ENCODE data around the gene VSIG10. TPM values are rescaled to one million over a fixed set of nuclear protein-coding genes. Genes with fewer than 3 reads are reported as not detected.

Gene VSIG10
- total RNA-seq, 1 experiment from 2014 or later = 10.9 TPM

DNA sequence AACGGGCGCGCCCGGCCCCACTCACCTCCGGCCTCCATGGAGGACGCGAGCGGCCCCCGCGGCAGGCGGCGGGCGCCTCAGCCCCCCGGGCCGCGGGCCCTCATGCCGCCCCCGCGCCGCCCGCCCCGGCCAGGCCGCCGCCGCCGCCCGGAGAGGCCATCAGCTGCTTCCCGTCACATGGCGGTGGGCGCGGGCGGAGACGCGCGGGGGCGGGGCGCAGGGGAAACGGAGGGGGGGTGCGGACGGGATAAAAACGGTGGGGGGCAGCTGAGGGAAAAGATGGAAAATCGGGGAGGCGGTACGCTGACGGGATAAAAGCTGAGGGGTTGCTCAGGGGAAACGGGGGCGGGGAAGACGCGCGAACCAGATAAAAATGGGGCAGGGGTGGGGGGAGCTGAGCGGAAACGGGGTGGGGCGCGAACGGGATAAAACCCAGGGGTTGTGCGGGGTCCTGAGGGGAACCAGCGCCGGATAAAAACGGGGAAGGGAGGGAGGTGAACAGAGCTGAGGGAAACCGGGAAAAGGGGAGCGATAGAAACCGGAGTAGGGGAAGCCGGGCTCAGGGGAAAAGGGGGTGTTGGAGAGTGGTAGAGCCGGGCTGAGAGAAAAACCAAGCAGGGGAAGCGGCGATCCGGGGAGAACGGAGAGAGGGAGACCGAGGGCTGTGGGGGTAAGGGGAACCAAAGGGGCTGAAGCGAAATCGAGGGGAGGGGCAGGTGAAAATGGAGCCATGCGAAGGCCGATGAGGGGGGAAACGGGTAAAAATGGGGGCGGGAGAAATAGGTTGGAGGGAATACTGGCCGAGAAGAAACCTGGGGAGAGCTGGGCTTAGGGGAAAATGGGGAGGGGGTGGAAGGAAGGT is 42.6 kb downstream of the VSIG10 start, which contains the start of gene WSB2:
WSB2 (minus strand) TSS at position 169 of the 862 bp plus-strand sequence; CDS start at position 38, 131 bp downstream.
- DNase-seq (ENCODE audit: unreplicated experiment) = no peak

DNA sequence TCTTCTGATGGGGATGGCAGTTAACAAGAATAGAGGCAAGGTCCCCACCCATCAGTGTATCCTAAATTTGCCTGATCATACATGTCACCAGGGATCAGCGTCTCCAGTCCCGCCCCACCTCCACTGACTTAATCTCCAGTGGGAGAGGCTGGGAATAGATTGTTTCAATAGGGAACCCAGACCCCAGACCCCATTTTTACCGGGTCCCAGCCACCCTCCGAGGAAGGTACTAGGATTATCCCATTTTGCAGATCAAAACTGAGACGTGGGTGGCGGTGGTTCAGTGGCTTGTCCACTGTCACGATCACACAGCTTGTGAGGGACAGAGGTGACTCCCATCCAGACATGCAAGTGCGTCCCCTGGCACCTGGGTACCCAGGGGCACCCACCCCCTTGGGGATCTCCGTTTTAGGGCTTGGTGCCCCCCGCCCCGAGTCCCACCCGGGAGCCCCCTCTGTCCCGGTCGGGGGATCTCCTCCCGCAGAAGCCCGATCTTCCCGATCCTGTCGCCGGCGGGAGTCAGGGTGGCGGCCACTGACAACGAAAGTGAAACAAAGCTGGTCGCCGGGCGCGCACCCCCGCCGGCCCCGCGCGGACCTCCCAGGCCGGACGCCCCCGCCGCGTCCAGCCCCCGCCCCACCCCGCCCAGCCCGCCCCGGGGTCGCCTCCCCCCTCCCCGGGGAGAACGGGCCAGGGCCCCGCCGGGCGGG is 43.4 kb downstream of the VSIG10 start:
- CTCF ChIA-PET = interaction anchor here (0.8 to 1.6 kb wide), 3 partner anchors 20 to 210 kb away, joined by 3 to 4 read pairs (median 3); no protein-coding TSS in a partner anchor
- BruUV-seq (replicated peaks) = no TSS peak

More for the DNA sequence above, 42.6 kb downstream of the VSIG10 start, which contains the start of gene WSB2:
- no peaks in the 10 kb centered on the region for H3K27me3 Mint-ChIP-seq (ENCODE audit: insufficient read depth, unreplicated experiment)
- H3K4me3 Mint-ChIP-seq (ENCODE audit: unreplicated experiment) = peak within 1 kb of the TSS; percentile 89
- ChIA-PET POLR2A (interaction anchor here (0.6 to 6.6 kb wide), 11 partner anchors 8 to 896 kb away, joined by 3 to 49 read pairs (median 3); partner anchors contain the start of genes PEBP1, RFC5, SUDS3 and VSIG10), CTCF (interaction anchor here (0.6 to 1.6 kb wide), 3 partner anchors 21 to 788 kb away, joined by 3 to 8 read pairs (median 3); no protein-coding TSS in a partner anchor)
- intact Hi-C loops (cut with micrococcal nuclease) = loop anchor here (1.0 to 5.0 kb wide), 4 partner anchors 9 to 316 kb away; partner anchors contain the start of genes RFC5 and SUDS3
- H3K27ac Mint-ChIP-seq (ENCODE audit: low read depth, unreplicated experiment) = peak within 1 kb of the TSS; percentile 93
- peaks cover 21% of the 10 kb centered on the region for H3K4me1 Mint-ChIP-seq (ENCODE audit: insufficient read depth, unreplicated experiment)
- BruUV-seq (replicated peaks) = no TSS peak
- H3K9me3 Mint-ChIP-seq (ENCODE audit: unreplicated experiment) = no peaks in the 10 kb centered on the region
- H3K36me3 Mint-ChIP-seq (ENCODE audit: insufficient read depth, unreplicated experiment) = peaks cover 18% of the 10 kb centered on the region
- TF ChIP-seq, protein P1, sequence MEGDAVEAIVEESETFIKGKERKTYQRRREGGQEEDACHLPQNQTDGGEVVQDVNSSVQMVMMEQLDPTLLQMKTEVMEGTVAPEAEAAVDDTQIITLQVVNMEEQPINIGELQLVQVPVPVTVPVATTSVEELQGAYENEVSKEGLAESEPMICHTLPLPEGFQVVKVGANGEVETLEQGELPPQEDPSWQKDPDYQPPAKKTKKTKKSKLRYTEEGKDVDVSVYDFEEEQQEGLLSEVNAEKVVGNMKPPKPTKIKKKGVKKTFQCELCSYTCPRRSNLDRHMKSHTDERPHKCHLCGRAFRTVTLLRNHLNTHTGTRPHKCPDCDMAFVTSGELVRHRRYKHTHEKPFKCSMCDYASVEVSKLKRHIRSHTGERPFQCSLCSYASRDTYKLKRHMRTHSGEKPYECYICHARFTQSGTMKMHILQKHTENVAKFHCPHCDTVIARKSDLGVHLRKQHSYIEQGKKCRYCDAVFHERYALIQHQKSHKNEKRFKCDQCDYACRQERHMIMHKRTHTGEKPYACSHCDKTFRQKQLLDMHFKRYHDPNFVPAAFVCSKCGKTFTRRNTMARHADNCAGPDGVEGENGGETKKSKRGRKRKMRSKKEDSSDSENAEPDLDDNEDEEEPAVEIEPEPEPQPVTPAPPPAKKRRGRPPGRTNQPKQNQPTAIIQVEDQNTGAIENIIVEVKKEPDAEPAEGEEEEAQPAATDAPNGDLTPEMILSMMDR (IDR thresholded peaks at IDR 0.05; ENCODE audit: unreplicated experiment) = no peak

DNA sequence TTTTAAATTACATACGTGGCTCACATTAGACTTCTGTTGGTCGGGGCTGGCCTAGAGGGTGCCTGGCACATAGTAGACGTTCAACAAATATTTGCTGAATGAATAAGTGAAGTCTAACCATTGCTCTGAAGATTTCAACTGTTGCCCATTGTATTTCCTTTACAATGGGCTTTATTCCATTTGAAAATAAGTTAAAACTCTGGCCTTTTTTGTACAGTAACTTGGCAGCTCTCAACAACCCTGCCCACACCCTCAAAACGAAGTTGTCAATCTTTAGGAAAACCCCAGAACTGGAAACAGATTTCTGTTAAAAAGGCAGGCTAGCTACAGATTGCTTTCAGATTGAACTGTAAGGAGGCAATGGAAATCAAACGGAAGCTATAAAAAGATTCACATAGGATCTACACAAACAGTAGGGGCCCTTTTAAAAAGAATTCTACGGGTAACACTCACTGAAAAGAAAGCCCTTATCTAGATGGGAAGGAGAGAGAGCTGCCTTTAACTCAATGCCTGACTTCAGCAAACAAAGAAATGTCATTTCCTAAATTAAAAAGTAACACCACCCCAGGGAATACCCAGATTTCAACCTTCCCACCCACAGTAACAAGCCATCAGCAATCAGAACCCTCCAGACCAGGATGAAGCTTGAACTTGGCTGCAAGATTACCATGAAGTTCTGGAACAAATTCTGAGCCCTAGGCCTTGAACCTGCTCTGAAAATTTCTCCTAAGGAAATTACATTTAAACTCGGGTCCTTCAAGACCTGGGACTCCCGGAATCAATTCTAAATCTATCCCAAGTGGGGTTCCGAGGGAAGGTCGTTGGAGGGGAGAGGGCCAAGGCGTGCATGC is 44.2 kb downstream of the VSIG10 start:
- CTCF ChIA-PET = interaction anchor here (0.8 to 1.3 kb wide), 3 partner anchors 184 to 317 kb away, joined by 3 to 7 read pairs (median 4); partner anchors contain the start of gene SUDS3
- intact Hi-C loops (cut with micrococcal nuclease) = loop anchor here (2.0 to 5.0 kb wide), 3 partner anchors 43 to 318 kb away; partner anchors contain the start of genes RFC5 and SUDS3
- Mint-ChIP-seq H3K27ac (ENCODE audit: low read depth, unreplicated experiment) (peak overlapping the region; percentile 93), H3K9me3 (ENCODE audit: unreplicated experiment) (no peaks in the 10 kb centered on the region), H3K4me1 (ENCODE audit: insufficient read depth, unreplicated experiment) (peaks cover 27% of the 10 kb centered on the region), H3K36me3 (ENCODE audit: insufficient read depth, unreplicated experiment) (peaks cover 18% of the 10 kb centered on the region), H3K4me3 (ENCODE audit: unreplicated experiment) (peak overlapping the region; percentile 89), H3K27me3 (ENCODE audit: insufficient read depth, unreplicated experiment) (no peaks in the 10 kb centered on the region)
- TF ChIP-seq, protein P1 (IDR thresholded peaks at IDR 0.05; ENCODE audit: unreplicated experiment) = no peak
- TSS peak; percentile 39 for BruUV-seq (replicated peaks)
- DNase-seq (ENCODE audit: unreplicated experiment) = no peak
- POLR2A ChIA-PET = interaction anchor here (0.7 to 6.6 kb wide), 5 partner anchors 23 to 317 kb away, joined by 3 to 49 read pairs (median 5); partner anchors contain the start of genes PEBP1, SUDS3 and VSIG10

More for the DNA sequence above, 43.4 kb downstream of the VSIG10 start:
- Mint-ChIP-seq H3K27ac (ENCODE audit: low read depth, unreplicated experiment) (peak overlapping the region; percentile 93), H3K4me3 (ENCODE audit: unreplicated experiment) (peak overlapping the region; percentile 89), H3K27me3 (ENCODE audit: insufficient read depth, unreplicated experiment) (no peaks in the 10 kb centered on the region), H3K9me3 (ENCODE audit: unreplicated experiment) (no peaks in the 10 kb centered on the region), H3K4me1 (ENCODE audit: insufficient read depth, unreplicated experiment) (peaks cover 27% of the 10 kb centered on the region), H3K36me3 (ENCODE audit: insufficient read depth, unreplicated experiment) (peaks cover 18% of the 10 kb centered on the region)
- no peak for DNase-seq (ENCODE audit: unreplicated experiment)
- intact Hi-C loops (cut with micrococcal nuclease) = loop anchor here (1.0 to 5.0 kb wide), 4 partner anchors 8 to 317 kb away; partner anchors contain the start of genes RFC5 and SUDS3
- TF ChIP-seq, protein P1 (IDR thresholded peaks at IDR 0.05; ENCODE audit: unreplicated experiment) = no peak
- POLR2A ChIA-PET = interaction anchor here (0.7 to 6.6 kb wide), 8 partner anchors 7 to 895 kb away, joined by 3 to 49 read pairs (median 5); partner anchors contain the start of genes PEBP1, RFC5, SUDS3 and VSIG10
